MG63 (cell line): ENCODE measurements around the gene SEPSECS. TPM values are rescaled to one million over a fixed set of nuclear protein-coding genes. Genes with fewer than 3 reads are reported as not detected.

Experiments used
- DNase-seq: peaks from one replicate; pipeline ENCODE4 v3.0.0-alpha.2; 2020
- H3K27me3 ChIP-seq: fragments of 250-450 bp; sonication (Bioruptor Pico); 2 replicates; pipeline ENCODE4 v1.5.1; 2020; ENCODE audit warnings: mild to moderate bottlenecking, moderate library complexity
- H3K36me3 ChIP-seq: fragments of 250-450 bp; sonication (Bioruptor Pico); 2 replicates; pipeline ENCODE4 v1.5.1; 2020; ENCODE audit warnings: mild to moderate bottlenecking, moderate library complexity
- H3K4me3 ChIP-seq: fragments of 250-450 bp; sonication (Bioruptor Pico); 2 replicates; pipeline ENCODE4 v1.5.1; 2020; ENCODE audit warnings: mild to moderate bottlenecking, moderate library complexity
- H3K9me3 ChIP-seq: fragments of 250-450 bp; sonication (Bioruptor Pico); 2 replicates; pipeline ENCODE4 v1.5.1; 2020; ENCODE audit warnings: mild to moderate bottlenecking, moderate library complexity
- total RNA-seq: library from RNA; depleted of rRNA; stranded (reverse); fragments of >200 nt; shearing (Covaris generic); gene quantifications from 2 replicates; pipeline ENCODE4 v1.2.3, GENCODE V29; 2014; ENCODE audit warnings: low replicate concordance

The SEPSECS gene
- total RNA-seq, 1 experiment from 2014 or later: 3.6 TPM

DNA sequence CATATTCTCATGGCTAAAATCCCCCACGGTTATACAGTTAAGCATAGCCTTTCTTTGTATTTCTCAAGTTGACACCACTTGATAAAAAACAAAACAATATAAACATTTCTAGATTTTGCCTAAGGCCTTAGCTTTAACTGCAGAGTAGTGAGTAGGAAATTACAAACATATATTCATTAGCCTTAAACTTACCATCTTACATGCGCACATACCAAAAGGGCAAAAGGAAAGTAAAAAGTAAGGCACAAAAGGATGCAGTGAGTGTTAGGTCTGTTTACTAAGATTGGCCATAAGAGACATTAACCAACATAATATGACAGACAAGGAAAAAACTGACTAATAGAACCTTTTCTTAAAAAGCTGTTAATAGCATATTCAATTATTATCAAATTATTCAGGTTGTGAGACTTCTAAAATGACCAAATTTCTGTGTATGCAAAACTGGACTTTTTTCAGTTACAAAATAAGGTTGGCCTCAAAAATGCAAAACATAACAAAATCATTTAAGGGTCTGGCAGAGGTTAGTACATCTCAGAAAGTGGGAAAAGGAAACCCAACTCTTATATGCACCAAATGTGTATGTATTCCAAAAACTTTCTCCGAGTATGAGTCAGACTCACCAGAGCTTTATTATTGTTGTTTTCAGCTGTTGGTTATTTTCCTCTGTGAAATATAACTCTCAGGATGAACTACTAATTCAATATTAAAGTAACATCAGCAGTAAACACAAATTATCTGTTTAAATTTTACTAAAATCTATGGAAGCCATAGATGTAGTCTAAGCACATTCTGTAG, 39.9 kb downstream of the SEPSECS start:
- Histone ChIP-seq H3K4me3 (no peak overlapping the region), H3K27me3 (no peaks in the 10 kb centered on the region), H3K36me3 (no peaks in the 10 kb centered on the region), H3K9me3 (no peaks in the 10 kb centered on the region)
- no peak for DNase-seq

DNA sequence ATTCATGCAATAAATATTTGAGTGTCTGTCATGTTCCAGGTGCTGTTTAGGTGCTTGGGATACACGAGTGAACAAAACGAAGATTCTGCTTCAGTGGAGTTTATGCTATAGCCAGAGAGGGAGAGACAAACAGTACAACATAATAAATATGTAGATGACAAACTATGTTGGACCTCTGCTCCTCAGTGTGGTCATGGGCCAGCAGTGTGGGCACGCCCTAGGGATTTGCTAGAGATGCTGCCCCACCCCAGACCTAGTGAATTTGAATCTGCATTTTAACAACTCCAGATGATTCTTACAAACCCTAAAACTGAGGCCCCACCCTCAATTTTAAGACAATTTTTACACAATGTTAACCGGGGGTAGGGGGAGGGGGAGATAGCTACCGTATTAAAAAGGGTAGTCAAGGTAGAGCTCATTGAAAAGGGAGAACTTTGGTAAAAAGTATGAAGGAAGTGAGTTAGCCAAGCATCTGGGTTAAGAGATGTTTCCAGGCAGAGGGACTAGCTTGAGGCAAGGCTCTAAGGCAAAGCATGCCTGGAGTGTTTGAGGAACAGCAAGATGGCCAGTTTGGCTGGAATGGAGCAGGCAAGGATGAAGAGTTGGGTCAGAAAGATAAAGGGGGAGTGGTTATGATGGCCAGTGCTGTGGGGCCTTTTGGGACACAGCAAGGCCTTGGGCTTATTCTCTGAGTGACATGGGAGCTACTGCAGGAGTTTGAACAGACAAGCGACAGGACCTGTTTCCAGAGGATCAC, 42.4 kb downstream of the SEPSECS start:
- Histone ChIP-seq H3K9me3 (no peaks in the 10 kb centered on the region), H3K4me3 (no peak overlapping the region), H3K27me3 (no peaks in the 10 kb centered on the region), H3K36me3 (no peaks in the 10 kb centered on the region)
- no peak for DNase-seq

DNA sequence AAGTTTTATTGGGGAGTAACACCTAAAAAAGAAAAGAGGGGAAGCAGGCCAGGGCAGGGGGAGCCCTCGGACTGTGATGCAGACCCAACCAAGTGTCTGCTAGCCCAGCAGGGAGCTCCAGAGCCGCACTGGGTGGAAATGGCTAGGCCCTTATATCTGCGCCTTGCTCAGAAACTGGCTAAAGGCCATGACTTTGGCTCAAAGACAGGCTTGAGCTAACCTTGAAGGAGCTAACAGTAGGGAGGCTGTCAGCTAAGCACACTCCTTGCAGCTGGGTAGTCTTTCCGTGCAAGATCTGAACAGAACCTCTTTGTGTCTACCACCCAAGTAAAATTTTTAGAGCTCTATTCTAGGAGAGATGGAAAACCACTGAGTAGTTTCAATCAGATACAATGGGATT, 43.0 kb downstream of the SEPSECS start:
- no peaks in the 10 kb centered on the region for H3K9me3 ChIP-seq
- H3K36me3 ChIP-seq: no peaks in the 10 kb centered on the region
- DNase-seq: no peak

DNA sequence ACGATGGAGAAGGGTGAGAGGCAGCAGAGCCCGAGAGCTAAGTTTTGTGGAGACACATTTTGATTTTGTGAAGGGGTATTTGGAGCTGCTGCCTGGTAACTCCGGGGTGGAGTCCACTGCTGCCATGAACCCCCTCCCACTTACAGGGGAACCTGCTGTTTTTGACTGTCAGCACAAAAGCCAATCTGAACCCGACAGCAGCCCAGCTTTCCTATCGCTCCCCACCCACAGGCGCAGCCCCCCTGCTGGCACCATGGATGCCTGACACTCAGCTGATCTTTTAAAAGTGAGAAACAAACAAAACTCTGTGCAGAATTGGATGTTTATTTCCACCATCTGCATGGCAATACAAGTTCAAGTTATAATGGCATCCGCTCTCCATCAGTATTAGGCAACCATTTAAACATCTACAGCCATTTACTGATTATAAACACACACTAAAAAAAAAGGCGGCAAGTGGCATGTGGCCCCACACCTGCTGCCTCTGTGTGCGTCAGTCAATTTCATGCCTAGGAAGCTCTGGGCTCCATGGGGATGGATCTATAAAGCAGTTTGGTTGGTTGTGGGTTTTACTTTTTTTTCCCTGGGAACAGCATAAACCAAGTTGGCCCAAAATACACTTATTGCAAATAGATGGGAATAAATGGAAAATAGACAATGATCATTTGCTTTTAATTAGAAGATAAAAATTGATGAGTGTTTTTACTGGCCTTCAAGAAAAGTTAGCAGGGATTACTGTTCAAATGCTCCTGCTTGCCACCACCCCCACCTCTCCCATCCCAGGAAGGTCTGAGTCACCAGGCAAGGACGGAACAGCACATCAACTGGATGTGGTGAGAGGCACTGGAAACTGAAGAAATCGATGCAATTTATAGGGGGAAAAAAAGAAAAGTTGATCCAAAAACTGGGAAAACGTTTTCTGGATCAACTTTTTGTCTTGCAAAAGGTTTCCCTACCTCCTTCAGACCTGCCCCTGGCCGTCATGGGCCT, 46.0 kb downstream of the SEPSECS start:
- peak; percentile 46 for DNase-seq
- no peaks in the 10 kb centered on the region for H3K9me3 ChIP-seq
- H3K27me3 ChIP-seq: no peaks in the 10 kb centered on the region
- H3K4me3 ChIP-seq: no peak overlapping the region
- no peaks in the 10 kb centered on the region for H3K36me3 ChIP-seq

More for the DNA sequence above, 43.0 kb downstream of the SEPSECS start:
- no peaks in the 10 kb centered on the region for H3K27me3 ChIP-seq
- H3K4me3 ChIP-seq: no peak overlapping the region

DNA sequence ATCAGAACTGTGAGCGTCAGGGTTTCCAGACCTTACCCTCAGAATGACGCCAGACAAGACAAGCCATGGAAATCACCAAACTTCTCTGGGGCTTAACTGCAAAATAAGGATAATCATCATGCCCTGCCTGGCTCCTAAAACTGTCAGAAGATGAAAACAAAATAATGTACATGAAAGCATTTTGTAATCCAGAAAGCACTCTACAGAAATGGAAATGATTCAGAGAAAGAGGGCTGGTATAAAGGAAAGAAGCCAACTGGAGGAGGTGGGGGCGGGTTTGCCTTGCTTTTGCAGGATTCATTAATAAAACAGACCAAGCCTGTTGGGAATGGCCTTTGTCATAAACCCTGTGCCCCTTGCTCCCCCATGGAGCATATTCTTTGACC, 47.3 kb downstream of the SEPSECS start:
- Histone ChIP-seq H3K36me3 (no peaks in the 10 kb centered on the region), H3K27me3 (no peaks in the 10 kb centered on the region)
- DNase-seq: no peak

DNA sequence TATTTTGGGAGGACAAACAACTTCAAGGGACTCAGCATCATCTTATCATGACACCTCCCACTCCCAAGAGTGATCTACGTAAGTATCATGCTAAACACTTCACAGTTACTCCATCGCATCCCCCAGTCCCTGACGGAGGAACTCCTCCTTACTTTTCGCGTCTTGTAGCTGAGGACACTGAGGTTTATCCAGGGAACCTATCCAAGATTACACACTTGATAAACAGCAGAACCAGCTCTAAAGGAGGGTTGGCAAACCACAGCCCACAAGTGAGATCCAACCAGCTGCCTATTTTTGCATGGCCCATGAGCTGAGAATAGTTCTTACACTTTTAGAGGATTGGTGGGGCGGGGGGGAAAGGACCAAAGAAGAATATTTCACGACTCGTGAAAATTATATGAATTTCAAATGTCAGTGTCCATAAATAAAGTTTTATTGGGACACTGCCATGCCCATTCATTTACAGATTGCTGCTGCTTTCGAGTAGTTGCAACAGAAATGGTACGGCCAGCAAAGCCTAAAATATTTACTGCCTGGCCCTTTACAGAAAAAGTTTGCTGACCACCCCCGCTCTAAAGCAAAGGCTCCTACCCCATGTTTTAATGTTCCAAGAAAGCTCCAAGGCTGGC, 47.8 kb downstream of the SEPSECS start:
- no peaks in the 10 kb centered on the region for H3K27me3 ChIP-seq
- H3K9me3 ChIP-seq: no peaks in the 10 kb centered on the region
- DNase-seq: no peak
- H3K36me3 ChIP-seq: no peaks in the 10 kb centered on the region
- no peak overlapping the region for H3K4me3 ChIP-seq

More for the DNA sequence above, 47.3 kb downstream of the SEPSECS start:
- no peak overlapping the region for H3K4me3 ChIP-seq
- H3K9me3 ChIP-seq: no peaks in the 10 kb centered on the region

DNA sequence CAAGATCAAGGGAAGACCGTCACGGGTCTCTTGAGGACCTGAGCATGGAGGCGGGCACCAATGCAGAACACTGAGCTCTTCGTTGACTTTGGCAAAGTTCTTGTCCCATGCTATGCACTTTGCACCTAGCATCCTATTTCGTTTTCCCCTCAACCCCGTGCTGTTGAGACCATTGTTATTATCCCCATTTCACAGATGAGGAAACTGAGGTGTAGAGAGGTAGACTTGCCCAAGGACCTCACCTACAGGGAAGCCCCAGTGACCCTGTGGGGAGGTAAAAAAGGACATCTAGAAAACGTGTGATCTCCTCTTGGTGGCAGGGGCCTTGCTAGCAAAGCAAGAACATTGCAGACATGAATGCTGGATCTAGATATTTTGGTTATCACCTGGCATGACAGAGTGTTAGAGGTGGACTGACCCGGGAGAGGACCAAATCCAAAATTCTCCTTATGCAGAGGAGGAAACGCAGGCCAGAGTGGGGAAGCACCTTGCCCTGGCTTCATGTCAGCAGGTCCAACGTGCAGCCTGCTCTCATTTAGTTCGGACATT, 48.5 kb downstream of the SEPSECS start:
- no peak overlapping the region for H3K4me3 ChIP-seq
- no peak for DNase-seq
- H3K36me3 ChIP-seq: no peaks in the 10 kb centered on the region
- H3K27me3 ChIP-seq: no peaks in the 10 kb centered on the region
- H3K9me3 ChIP-seq: no peaks in the 10 kb centered on the region

DNA sequence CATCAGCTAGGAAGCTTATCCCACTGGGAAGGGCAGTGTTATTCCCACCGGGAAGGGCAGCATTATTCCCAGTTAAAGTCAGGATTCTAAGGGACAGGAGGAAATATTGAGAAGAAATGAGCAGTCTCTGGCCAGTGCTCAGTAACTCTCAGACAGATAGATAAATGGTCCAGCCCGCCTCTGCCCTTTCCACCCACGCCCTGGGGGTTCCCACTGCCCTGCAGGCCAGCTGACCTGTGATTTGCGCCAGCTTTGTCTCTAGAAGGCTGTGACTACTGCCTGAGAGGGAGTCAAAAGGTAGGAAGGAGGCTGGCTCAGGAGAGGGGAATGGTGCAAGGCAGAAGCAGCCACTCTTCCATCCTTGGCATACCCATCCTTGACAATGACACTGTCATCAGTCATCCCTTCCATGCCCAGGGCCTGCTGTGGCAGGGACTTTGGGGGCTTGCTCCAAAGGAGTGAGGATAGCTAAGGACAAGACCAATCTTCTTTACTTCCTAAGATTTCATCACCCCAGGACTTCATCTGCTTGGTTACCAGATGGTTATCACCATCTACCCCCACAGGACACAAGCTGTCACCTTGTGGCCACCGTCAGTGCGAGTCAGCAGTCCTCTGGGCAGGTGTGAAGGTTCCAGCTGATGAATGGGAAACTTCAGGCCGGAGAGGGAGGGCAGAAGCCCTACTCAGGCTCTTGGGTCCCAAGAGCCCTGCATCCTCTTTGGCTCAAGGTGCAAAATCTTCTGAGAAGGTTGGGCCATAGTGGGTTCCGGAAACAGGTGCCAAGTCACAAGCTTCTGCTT, 49.5 kb downstream of the SEPSECS start:
- H3K27me3 ChIP-seq: no peaks in the 10 kb centered on the region
- no peak overlapping the region for H3K4me3 ChIP-seq
- no peak for DNase-seq
- no peaks in the 10 kb centered on the region for H3K36me3 ChIP-seq
- no peaks in the 10 kb centered on the region for H3K9me3 ChIP-seq

DNA sequence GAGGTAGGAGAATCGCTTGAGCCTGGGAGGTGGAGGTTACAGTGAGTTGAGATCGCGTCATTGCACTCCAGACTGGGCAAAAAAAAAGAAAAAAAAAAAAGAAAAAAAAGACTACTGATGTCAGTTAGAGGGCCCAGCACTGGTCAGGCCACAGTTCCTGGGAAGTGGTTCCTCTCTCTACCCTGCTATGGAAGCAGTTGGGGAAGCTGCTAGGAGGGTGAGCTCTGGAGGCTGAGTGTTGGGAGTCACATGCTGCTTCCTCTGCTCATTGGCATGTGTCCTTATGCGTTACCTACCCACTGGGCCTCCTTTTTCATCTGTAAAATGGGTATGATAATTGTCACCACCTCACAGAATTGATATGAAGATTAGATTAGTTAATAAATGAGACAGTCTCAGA, 50.7 kb downstream of the SEPSECS start:
- Histone ChIP-seq H3K36me3 (no peaks in the 10 kb centered on the region), H3K9me3 (no peaks in the 10 kb centered on the region), H3K27me3 (no peaks in the 10 kb centered on the region), H3K4me3 (no peak overlapping the region)
- DNase-seq: no peak

DNA sequence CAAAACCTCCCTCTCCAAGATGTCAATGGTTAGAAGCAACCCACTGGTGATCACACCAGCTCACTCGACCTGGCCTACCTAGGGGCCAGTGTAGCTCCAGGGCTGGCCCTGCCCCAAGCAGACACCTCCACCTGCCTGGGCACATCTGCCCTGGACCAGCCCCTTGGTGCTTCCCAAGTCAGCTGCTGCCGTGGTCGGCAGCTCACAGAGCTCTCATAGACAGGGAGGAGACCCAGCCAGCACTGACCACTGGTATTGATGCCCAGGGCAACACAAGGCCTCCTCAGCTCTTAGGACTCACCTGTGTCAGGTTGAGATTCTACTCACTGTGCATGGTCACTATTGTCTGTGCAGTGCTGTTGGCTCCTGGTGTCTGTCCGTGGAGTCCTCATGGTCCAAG, 51.7 kb downstream of the SEPSECS start:
- no peak for DNase-seq
- H3K4me3 ChIP-seq: no peak overlapping the region
- no peaks in the 10 kb centered on the region for H3K27me3 ChIP-seq
- no peaks in the 10 kb centered on the region for H3K36me3 ChIP-seq
- H3K9me3 ChIP-seq: no peaks in the 10 kb centered on the region

DNA sequence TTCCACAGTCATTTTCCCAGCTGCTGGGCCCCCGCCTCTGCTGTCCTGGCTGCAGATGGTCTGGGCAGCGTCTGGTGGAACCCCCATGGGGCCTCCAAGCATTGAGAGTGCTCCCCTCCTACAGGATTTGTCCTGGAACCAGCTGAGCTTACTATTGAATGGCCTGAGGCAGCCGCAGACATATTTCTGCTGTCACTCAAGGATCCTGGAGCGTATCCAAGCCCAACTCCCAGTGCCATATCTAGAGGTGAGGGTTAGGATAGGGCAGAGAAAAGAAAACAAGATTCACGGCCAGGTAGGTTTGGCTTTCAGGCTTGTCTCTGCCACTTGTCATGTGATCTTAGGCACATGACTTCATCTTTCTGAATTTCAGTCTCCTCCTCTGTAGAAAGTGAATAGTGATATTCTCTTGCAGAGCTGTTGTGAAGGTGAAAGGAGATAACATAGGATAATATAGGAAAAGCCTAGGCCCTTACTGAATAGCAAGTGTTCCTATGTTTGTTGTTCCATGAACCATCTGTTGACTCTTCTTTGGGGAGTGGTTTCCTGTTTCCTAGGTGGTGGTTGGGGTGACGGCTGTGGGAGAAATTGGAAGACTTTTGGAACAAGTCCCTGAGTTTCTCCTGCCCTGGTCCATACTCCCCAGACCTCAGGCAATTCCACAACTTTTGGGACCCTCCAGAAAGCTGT, 52.3 kb downstream of the SEPSECS start:
- H3K36me3 ChIP-seq: no peaks in the 10 kb centered on the region
- H3K4me3 ChIP-seq: no peak overlapping the region
- H3K27me3 ChIP-seq: no peaks in the 10 kb centered on the region
- DNase-seq: no peak
- H3K9me3 ChIP-seq: no peaks in the 10 kb centered on the region

DNA sequence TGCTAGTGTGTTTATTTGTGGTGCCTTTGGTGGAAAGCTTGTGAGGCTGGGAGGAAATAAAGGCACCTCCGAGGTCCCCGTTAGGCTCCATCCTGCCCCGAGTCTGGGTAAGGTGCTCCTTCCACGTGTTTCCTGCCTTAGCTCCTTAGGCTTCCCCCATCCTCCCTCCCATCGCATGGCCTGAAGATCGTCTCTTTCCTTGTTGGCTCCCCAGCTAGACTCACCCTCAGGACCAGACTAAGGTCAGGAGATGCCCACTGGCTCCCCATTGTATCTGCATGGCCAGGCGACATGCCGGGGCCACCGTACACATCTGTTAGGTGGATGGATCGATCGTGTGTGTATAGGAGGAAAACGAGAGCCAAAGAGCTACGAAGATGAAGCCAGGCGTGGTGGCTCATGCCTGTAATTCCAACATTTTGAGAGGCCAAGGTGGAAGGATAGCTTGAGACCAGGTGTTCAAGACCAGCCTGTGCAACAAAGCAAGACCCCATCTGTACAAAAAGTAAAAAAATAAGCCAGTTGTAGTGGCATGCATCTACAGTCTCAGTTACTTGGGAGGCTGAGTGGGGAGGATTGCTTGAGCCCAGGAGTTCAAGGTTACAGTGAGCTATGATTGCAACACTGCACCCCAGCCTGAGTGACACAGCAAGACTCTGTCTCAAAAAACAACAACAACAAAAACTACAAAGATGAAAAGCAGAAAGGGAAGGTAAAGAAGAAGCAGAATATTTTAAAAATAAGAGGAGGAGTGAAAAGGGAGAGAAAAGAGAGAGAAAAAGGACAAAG, 53.7 kb downstream of the SEPSECS start:
- H3K4me3 ChIP-seq: no peak overlapping the region
- no peaks in the 10 kb centered on the region for H3K36me3 ChIP-seq
- no peaks in the 10 kb centered on the region for H3K27me3 ChIP-seq
- H3K9me3 ChIP-seq: no peaks in the 10 kb centered on the region
- DNase-seq: no peak

DNA sequence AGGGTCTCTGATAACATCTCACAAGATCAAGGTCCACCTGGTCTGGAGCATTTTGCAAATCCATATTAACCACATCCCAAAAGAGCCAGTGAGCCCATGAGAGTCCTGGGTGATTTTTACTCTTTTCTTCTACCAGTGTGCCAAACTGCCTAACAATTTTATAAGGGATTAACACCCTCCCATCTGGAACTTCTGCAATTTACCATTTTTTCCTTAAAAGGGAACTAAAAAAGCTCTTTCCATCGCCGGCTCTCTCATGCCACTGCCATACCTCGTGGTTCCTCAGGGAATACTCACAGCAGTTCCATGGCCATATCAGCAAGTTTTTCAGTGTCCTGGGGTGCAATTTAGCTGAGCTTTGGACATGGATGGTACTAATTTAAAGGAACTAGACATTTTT, 55.7 kb downstream of the SEPSECS start:
- H3K9me3 ChIP-seq: no peaks in the 10 kb centered on the region
- H3K4me3 ChIP-seq: no peak overlapping the region
- DNase-seq: no peak
- no peaks in the 10 kb centered on the region for H3K36me3 ChIP-seq
- no peaks in the 10 kb centered on the region for H3K27me3 ChIP-seq

DNA sequence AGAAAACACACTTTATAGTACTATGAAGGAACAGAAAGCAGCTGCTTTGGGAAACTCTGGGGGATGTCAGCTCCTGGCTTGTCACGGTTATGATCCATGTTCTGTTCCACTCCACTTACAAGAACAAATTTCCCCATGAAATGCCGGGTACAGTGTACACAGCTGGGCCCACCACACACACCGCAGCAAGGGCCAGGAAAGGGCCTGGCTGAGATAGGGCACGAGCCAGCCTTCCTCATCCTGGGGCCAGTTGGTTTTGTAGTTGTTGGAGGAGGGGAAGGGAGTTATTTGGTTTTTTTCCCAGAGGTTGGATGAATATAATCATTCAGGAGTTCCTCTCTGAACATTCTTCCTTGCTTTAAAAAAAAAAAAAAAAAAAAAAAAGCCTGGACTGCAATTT, 56.8 kb downstream of the SEPSECS start:
- Histone ChIP-seq H3K4me3 (no peak overlapping the region), H3K36me3 (no peaks in the 10 kb centered on the region), H3K27me3 (no peaks in the 10 kb centered on the region), H3K9me3 (no peaks in the 10 kb centered on the region)
- DNase-seq: no peak
